ENCODE measurements around the gene TMEM91. TPM values are rescaled to one million over a fixed set of nuclear protein-coding genes. Genes with fewer than 3 reads are reported as not detected.

TMEM91 gene
- polyA plus RNA-seq, 1 of the 3 experiments (the other 2 are of a cell fraction): 5.7 TPM

DNA sequence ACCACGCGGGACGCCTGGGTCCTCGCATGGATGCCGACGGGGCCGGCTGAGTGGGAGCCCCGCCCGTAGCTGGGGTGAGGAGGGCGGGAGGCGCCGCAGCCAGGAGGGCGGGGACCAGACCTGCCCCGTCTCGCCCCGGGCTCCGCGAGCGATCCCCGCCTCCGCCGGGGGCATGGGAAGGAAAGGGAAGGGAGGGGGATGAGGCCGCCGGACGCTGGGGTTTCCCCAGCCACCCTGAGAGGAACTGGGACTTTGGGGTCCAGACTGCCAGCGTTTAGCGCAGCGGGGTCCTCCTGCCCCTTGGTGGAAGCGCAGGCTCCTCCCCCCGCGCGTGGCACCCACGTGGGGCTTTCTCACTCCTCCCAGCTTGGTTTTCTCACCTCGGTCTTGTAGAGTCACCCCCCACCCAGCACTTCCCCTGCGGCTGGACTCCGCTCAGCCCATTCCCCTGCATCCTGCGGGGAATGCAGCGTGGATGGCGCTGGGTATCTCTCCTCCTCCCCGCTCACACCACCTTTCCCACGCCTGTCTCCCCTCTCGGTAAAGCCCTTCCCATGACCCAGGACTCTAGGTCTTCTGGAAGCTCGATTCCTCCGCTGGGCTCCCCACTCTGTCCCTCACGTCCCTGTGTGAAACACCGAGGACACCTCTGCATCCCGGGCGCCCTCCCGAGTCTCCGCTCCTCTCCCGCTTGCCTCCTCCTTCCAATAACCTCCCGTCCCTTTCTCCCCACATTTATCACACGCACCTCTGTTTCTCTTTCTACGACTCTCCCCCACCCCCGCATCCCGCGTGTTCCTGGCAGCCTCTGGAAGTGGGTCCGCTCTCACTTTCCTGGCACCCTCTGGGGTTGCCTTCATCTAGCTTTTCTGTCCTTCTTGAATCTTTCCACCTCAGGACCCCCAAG lies 24.7 kb upstream of the TMEM91 start (continued):
- TF ChIP-seq, protein P1, sequence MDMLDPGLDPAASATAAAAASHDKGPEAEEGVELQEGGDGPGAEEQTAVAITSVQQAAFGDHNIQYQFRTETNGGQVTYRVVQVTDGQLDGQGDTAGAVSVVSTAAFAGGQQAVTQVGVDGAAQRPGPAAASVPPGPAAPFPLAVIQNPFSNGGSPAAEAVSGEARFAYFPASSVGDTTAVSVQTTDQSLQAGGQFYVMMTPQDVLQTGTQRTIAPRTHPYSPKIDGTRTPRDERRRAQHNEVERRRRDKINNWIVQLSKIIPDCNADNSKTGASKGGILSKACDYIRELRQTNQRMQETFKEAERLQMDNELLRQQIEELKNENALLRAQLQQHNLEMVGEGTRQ (IDR thresholded peaks at IDR 0.05; ENCODE audit: borderline replicate concordance, low read depth, low read length): no peak
- TF ChIP-seq NRF1 (IDR thresholded peaks at IDR 0.05; ENCODE audit: low read depth, low read length): no peak

DNA sequence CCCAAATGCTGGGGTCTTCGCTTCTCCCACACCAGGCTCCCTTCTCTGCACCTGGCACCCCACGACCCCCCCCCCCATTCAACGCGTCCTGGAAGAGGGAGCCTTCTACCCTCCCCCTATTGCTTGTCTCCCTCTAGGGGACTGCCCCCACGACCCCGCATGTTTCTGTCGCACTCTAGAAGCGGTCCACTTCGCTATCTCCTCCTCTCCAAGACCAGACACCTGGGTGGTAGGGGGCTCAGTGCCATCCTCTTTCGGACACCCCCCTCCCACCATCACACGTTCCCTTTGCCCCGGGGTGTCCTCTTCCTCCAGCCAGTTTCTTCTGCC lies 24.1 kb upstream of the TMEM91 start:
- H3K4me3 ChIP-seq (ENCODE audit: low read depth in 2 of 2, low read length in 1 of 2): peak overlapping the region; percentile 65 to 99
- POLR2A ChIA-PET: interaction anchor here (1.6 kb wide), 1 partner anchor 12 kb away, joined by 4 read pairs; the partner anchor contains the start of gene B9D2
- H3K4me2 ChIP-seq: peak overlapping the region; percentile 99
- H3K4me1 ChIP-seq (ENCODE audit: control insufficient read depth in 1 of 2, insufficient read depth in 2 of 2, low read depth in 1 of 2, low read length in 1 of 2): peaks cover 0 to 34% of the 10 kb centered on the region in 2 experiments; a peak in 2 of 4 replicates
- H3K27ac ChIP-seq (ENCODE audit: low read depth in 2 of 2, low read length in 1 of 2): peak overlapping the region in 1 of 2 experiments; percentile 79; a peak in 2 of 4 replicates
- H3F3A ChIP-seq (replicated peaks; ENCODE audit: insufficient read depth): peaks cover 9% of the 10 kb centered on the region
- H3K79me2 ChIP-seq (ENCODE audit: insufficient read depth): peaks cover 64% of the 10 kb centered on the region
- no peak for DNase-seq
- no peaks in the 10 kb centered on the region for H3K27me3 ChIP-seq (ENCODE audit: insufficient read depth)
- peaks cover 56% of the 10 kb centered on the region for H4K20me1 ChIP-seq (ENCODE audit: insufficient read depth)
- CTCF ChIA-PET: interaction anchor here (0.6 to 3.4 kb wide), 17 partner anchors 10 to 149 kb away, joined by 3 to 29 read pairs (median 5); partner anchors contain the start of genes B9D2 and TMEM91
- H3K9me2 ChIP-seq: no peaks in the 10 kb centered on the region
- H3K36me3 ChIP-seq (replicated peaks in 1 of 2; ENCODE audit: control insufficient read depth in 1 of 2, insufficient read depth in 2 of 2, low read length in 1 of 2): peaks cover 0 to 24% of the 10 kb centered on the region in 2 experiments
- H3K9ac ChIP-seq: peak overlapping the region; percentile 92
- WGBS (ENCODE audit: low lambda C conversion rate): 1% methylated on average over 12 of the region's 12 CpGs
- no peak overlapping the region for H2AFZ ChIP-seq (ENCODE audit: low read depth)
- no peak for TF ChIP-seq NRF1 (IDR thresholded peaks at IDR 0.05; ENCODE audit: low read depth, low read length)
- TF ChIP-seq, protein P2, sequence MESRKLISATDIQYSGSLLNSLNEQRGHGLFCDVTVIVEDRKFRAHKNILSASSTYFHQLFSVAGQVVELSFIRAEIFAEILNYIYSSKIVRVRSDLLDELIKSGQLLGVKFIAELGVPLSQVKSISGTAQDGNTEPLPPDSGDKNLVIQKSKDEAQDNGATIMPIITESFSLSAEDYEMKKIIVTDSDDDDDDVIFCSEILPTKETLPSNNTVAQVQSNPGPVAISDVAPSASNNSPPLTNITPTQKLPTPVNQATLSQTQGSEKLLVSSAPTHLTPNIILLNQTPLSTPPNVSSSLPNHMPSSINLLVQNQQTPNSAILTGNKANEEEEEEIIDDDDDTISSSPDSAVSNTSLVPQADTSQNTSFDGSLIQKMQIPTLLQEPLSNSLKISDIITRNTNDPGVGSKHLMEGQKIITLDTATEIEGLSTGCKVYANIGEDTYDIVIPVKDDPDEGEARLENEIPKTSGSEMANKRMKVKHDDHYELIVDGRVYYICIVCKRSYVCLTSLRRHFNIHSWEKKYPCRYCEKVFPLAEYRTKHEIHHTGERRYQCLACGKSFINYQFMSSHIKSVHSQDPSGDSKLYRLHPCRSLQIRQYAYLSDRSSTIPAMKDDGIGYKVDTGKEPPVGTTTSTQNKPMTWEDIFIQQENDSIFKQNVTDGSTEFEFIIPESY (IDR thresholded peaks at IDR 0.05; ENCODE audit: borderline replicate concordance, low read depth): no peak
- no peak for TF ChIP-seq YY1 (IDR thresholded peaks at IDR 0.05; ENCODE audit: low read depth)
- no peak for TF ChIP-seq EZH2phosphoT487 (IDR thresholded peaks at IDR 0.05; ENCODE audit: borderline replicate concordance, low read depth)
- TF ChIP-seq, protein P3, sequence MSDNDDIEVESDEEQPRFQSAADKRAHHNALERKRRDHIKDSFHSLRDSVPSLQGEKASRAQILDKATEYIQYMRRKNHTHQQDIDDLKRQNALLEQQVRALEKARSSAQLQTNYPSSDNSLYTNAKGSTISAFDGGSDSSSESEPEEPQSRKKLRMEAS (IDR thresholded peaks at IDR 0.05; ENCODE audit: low read depth): no peak
- no peak for TF ChIP-seq RAD21 (IDR thresholded peaks at IDR 0.05; ENCODE audit: low read length)
- TF ChIP-seq FOXM1 (IDR thresholded peaks at IDR 0.05; ENCODE audit: low read depth): no peak
- no peak for TF ChIP-seq MXI1 (IDR thresholded peaks at IDR 0.05; ENCODE audit: low read depth, low read length)
- TF ChIP-seq GATA2 (CRISPR knock-in tag; IDR thresholded peaks at IDR 0.05): no peak
- no peak for TF ChIP-seq RCOR1 (IDR thresholded peaks at IDR 0.05; ENCODE audit: low read length)
- no peak for TF ChIP-seq MEF2A (IDR thresholded peaks at IDR 0.05; ENCODE audit: borderline replicate concordance, low read depth)
- no peak for TF ChIP-seq EP300 (IDR thresholded peaks at IDR 0.05; ENCODE audit: borderline replicate concordance in 1 of 2, low read depth in 1 of 2, low read length in 1 of 2)
- no peak for TF ChIP-seq GABPA (IDR thresholded peaks at IDR 0.05; ENCODE audit: low read depth)
- no peak for TF ChIP-seq JUND (IDR thresholded peaks at IDR 0.05)
- TF ChIP-seq RFX5 (IDR thresholded peaks at IDR 0.05; ENCODE audit: low read length): no peak
- H3K9me3 ChIP-seq: no peaks in the 10 kb centered on the region

All from SK-N-SH (cell line).